ENCODE results near the gene NAXD.

DNA sequence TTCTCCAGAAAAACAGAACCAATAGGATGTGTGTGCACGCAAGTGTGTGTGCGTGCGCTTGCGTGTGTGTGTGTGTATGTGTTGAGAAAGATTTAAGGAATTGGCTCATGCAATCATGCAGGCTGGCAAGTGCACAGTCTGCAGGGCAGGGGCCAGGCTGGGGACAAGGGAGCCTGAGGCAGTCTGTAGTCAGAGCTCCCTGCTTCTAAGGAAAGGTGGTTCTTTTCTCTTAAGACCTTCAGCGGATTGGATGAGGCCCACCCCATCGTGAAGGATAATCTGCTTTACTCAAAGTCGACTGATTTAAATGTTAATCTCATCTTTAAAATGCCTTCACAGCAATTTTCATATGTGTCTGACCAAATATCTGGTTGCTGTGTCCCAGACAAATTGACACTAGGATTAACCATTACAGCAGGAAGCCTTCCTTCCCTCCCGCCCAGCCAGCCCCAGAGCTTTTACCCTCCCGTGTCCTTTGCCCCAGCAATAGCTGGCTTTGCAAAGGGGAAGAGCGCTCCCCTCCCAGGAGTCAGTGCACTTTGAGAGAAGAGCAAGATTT is 15.0 kb upstream of the NAXD start:
- TF ChIP-seq, protein P1, sequence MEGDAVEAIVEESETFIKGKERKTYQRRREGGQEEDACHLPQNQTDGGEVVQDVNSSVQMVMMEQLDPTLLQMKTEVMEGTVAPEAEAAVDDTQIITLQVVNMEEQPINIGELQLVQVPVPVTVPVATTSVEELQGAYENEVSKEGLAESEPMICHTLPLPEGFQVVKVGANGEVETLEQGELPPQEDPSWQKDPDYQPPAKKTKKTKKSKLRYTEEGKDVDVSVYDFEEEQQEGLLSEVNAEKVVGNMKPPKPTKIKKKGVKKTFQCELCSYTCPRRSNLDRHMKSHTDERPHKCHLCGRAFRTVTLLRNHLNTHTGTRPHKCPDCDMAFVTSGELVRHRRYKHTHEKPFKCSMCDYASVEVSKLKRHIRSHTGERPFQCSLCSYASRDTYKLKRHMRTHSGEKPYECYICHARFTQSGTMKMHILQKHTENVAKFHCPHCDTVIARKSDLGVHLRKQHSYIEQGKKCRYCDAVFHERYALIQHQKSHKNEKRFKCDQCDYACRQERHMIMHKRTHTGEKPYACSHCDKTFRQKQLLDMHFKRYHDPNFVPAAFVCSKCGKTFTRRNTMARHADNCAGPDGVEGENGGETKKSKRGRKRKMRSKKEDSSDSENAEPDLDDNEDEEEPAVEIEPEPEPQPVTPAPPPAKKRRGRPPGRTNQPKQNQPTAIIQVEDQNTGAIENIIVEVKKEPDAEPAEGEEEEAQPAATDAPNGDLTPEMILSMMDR (IDR thresholded peaks at IDR 0.05): no peak
- TF ChIP-seq POLR2A (IDR thresholded peaks at IDR 0.05): no peak

All from transverse colon (tissue), 3 donors.